22Rv1 (cell line): Measurements from ENCODE around the gene FAM168B.

Source experiments
- CTCF ChIP-seq: fragments of 450-650 bp; IDR thresholded peaks from 2 replicates; pipeline ENCODE4 v1.5.1; 2017; ENCODE audit warnings: mild to moderate bottlenecking
- ZFX ChIP-seq: fragments of 450-650 bp; IDR thresholded peaks from 2 replicates; pipeline ENCODE4 v1.6.1; 2017; ENCODE audit warnings: antibody characterized with exemption, borderline replicate concordance

DNA sequence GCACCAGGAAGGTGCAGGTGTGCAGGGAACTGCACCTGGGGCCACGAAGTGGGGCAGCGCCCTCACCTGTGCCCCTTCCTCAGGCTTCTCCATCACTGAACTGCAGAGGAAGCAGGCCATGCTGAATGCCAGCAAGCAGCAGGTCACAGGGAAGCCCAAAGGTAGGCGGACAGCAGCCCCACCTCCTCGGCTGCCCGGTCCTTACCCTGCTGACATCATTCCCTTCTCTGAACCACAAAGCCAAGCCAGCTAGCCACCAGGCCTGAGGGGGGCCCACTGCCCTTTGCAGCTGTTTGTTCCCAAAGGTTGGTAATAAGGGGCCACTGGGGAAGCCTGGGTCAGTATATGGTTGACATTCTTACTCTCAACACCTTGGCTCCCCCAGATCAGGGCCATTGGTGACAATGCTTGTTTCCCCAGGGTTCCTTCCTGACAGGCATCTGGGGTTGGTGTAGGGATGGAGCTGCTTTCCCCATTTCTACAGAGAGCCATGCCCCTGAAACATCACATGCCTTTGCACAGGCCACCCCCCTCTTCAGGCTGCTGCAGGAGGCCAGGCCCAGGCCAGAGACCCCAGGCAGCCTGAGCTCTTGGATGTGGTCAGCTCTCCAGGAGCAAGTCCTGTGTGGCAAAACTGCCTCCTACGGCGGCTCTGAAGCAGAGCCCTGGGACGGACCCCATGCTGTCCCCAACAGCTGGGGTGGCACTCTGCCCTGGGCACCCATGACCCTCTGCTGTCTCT lies 47.8 kb downstream of the FAM168B start:
- TF ChIP-seq CTCF = no peak
- TF ChIP-seq ZFX = no peak
